GM18870 (cell line): ENCODE measurements around the gene KRT6C.

Source experiments
- ATAC-seq: cut with Tn5 transposase; IDR thresholded peaks from one replicate; pipeline ENCODE4 v1.9.1; 2021; ENCODE audit warnings: moderate library complexity; ENCODE audit not compliant: unreplicated experiment

The KRT6C gene

GRCh38 chr12:52473768-52474167 lies at the start of gene KRT6C:
Gene KRT6C, minus strand, starts transcription at chr12:52473805. Its CDS starts 68 bp downstream, at chr12:52473737.
- ATAC-seq = no peak

- no peak for ATAC-seq
Observed at GRCh38 chr12:52522346-52523011, 48.9 kb upstream of the KRT6C start.

GRCh38 chr12:52521568-52522266 lies 48.1 kb upstream of the KRT6C start:
- no peak for ATAC-seq

- no peak for ATAC-seq
Observed at GRCh38 chr12:52521175-52521567, 47.6 kb upstream of the KRT6C start.

GRCh38 chr12:52519826-52520662 lies 46.4 kb upstream of the KRT6C start, which contains the start of gene KRT5:
Gene KRT5, minus strand, starts transcription at chr12:52520394. Its CDS starts 98 bp downstream, at chr12:52520296.
- ATAC-seq = no peak

GRCh38 chr12:52519387-52519703 lies 45.7 kb upstream of the KRT6C start:
- no peak for ATAC-seq

- ATAC-seq = no peak
Observed at GRCh38 chr12:52518574-52519386, 45.2 kb upstream of the KRT6C start.

- no peak for ATAC-seq
Observed at GRCh38 chr12:52517888-52518287, 44.3 kb upstream of the KRT6C start.

- ATAC-seq = no peak
Observed at GRCh38 chr12:52517005-52517835, 43.6 kb upstream of the KRT6C start.

GRCh38 chr12:52515927-52516831 lies 42.6 kb upstream of the KRT6C start:
- no peak for ATAC-seq

- ATAC-seq = no peak
Observed at GRCh38 chr12:52515319-52515646, 41.7 kb upstream of the KRT6C start.

- no peak for ATAC-seq
Observed at GRCh38 chr12:52514471-52515318, 41.1 kb upstream of the KRT6C start.

GRCh38 chr12:52513736-52514135 lies 40.1 kb upstream of the KRT6C start:
- no peak for ATAC-seq

- ATAC-seq = no peak
Observed at GRCh38 chr12:52508211-52508610, 34.6 kb upstream of the KRT6C start.

- ATAC-seq = no peak
Observed at GRCh38 chr12:52506858-52507715, 33.5 kb upstream of the KRT6C start.

GRCh38 chr12:52502877-52503276 lies 29.3 kb upstream of the KRT6C start:
- no peak for ATAC-seq

- no peak for ATAC-seq
Observed at GRCh38 chr12:52501490-52501889, 27.9 kb upstream of the KRT6C start.
